GM23248 (cell line): ENCODE results near the gene SPTLC3. TPM values are rescaled to one million over a fixed set of nuclear protein-coding genes. Genes with fewer than 3 reads are reported as not detected.

Experiments used
- DNase-seq: peaks from one replicate; pipeline ENCODE4 v3.0.0-alpha.2; 2015
- H2AFZ ChIP-seq: fragments of 200-600 bp; sonication (generic); 2 replicates; pipeline ENCODE4 v1.6.1; 2016; ENCODE audit warnings: antibody characterized with exemption
- H3F3A ChIP-seq: fragments of 200-600 bp; sonication (generic); 2 replicates; pipeline ENCODE4 v1.6.1; 2016; ENCODE audit warnings: mild to moderate bottlenecking, antibody characterized with exemption, mixed run types; ENCODE audit not compliant: insufficient read depth
- H3K27ac ChIP-seq: fragments of 200-600 bp; sonication (generic); 2 replicates; pipeline ENCODE4 v1.5.1; 2016; ENCODE audit warnings: mild to moderate bottlenecking
- H3K27me3 ChIP-seq: fragments of 200-600 bp; sonication (generic); replicated peaks from 2 replicates; pipeline ENCODE4 v1.6.1; 2016; ENCODE audit warnings: mild to moderate bottlenecking; ENCODE audit not compliant: insufficient read depth
- H3K36me3 ChIP-seq: fragments of 200-600 bp; sonication (generic); 2 replicates; pipeline ENCODE4 v1.6.1; 2016; ENCODE audit warnings: low read depth, mild to moderate bottlenecking
- H3K4me1 ChIP-seq: fragments of 200-600 bp; sonication (generic); 2 replicates; pipeline ENCODE4 v1.6.1; 2016; ENCODE audit warnings: mild to moderate bottlenecking; ENCODE audit not compliant: insufficient read depth
- H3K4me2 ChIP-seq: fragments of 200-600 bp; sonication (generic); one replicate; pipeline ENCODE4 v1.6.1; 2016; ENCODE audit warnings: mild to moderate bottlenecking; ENCODE audit not compliant: unreplicated experiment
- H3K4me3 ChIP-seq: fragments of 200-600 bp; sonication (generic); 2 replicates; pipeline ENCODE4 v1.5.1; 2016; ENCODE audit warnings: mild to moderate bottlenecking
- H3K79me2 ChIP-seq: fragments of 200-600 bp; sonication (generic); 2 replicates; pipeline ENCODE4 v1.6.1; 2016; ENCODE audit warnings: mild to moderate bottlenecking; ENCODE audit not compliant: insufficient read depth
- H3K9ac ChIP-seq: fragments of 200-600 bp; sonication (generic); 2 replicates; pipeline ENCODE4 v1.6.1; 2016; ENCODE audit warnings: mild to moderate bottlenecking
- H3K9me2 ChIP-seq: fragments of 200-600 bp; sonication (generic); 2 replicates; pipeline ENCODE4 v1.6.1; 2016; ENCODE audit warnings: mixed run types, mild to moderate bottlenecking, moderate library complexity; ENCODE audit not compliant: insufficient read depth
- H3K9me3 ChIP-seq: fragments of 200-600 bp; sonication (generic); one replicate; pipeline ENCODE4 v1.6.1; 2017; ENCODE audit warnings: low read depth
- H4K20me1 ChIP-seq: fragments of 200-600 bp; sonication (generic); 2 replicates; pipeline ENCODE4 v1.6.0; 2016; ENCODE audit not compliant: insufficient read depth
- EZH2 ChIP-seq: fragments of 200-600 bp; sonication (generic); IDR thresholded peaks from 2 replicates; pipeline ENCODE4 v1.6.1; 2018; ENCODE audit warnings: antibody characterized with exemption, mild to moderate bottlenecking; ENCODE audit not compliant: insufficient read depth, poor library complexity, severe bottlenecking
- EZH2phosphoT487 ChIP-seq: fragments of 200-600 bp; sonication (generic); IDR thresholded peaks from 2 replicates; pipeline ENCODE4 v1.6.1; 2018; ENCODE audit warnings: antibody characterized with exemption, moderate library complexity, mild to moderate bottlenecking, low read depth; ENCODE audit not compliant: insufficient read depth
- WGBS, 2 experiments: methylation state at CpG; one replicate each; pipeline ENCODE4 v1.1.6; 2015 to 2017; ENCODE audit warnings: low lambda C conversion rate in 2 of 2, low coverage in 1 of 2; ENCODE audit errors: missing lambda C conversion rate in 2 of 2; 5-methylcytosine and 5-hydroxymethylcytosine counted together
- in situ Hi-C: fragments of 300-500 bp; cut with MboI; formaldehyde crosslinking; loops from 2 replicates; pipeline ENCODE4 v1.15.0; 2020
- polyA plus RNA-seq: library from polyadenylated mRNA; unstranded; fragments of >200 nt; fragmentation: Nextera tagmentation; extraction: Ambion mirVana; gene quantifications from 2 replicates; pipeline ENCODE4 v1.2.1, GENCODE V29; 2016
- total RNA-seq: library from RNA; depleted of rRNA; stranded (reverse); fragments of >200 nt; shearing (Covaris generic); gene quantifications from 2 replicates; pipeline ENCODE4 v1.2.3, GENCODE V29; 2014

SPTLC3 gene
- total and polyA plus RNA-seq, 2 experiments from 2014 or later, result 1.4 to 5.5 TPM

- Histone ChIP-seq H2AFZ (no peak overlapping the region), H3K36me3 (no peaks in the 10 kb centered on the region), H4K20me1 (no peaks in the 10 kb centered on the region), H3K4me3 (no peak overlapping the region), H3K27me3 (peaks cover 22% of the 10 kb centered on the region), H3K27ac (no peak overlapping the region), H3K4me2 (no peak overlapping the region), H3K9me2 (no peaks in the 10 kb centered on the region), H3K79me2 (no peaks in the 10 kb centered on the region), H3F3A (no peaks in the 10 kb centered on the region), H3K9ac (no peak overlapping the region), H3K9me3 (no peaks in the 10 kb centered on the region), H3K4me1 (0 out of 2 replicates have a peak, but pooled peaks cover 4% of the 10 kb centered on the region)
- TF ChIP-seq EZH2phosphoT487 (no peak), EZH2 (no peak)
- no peak for DNase-seq
- 65 to 69% methylated on average over 4 of the region's 4 CpGs for WGBS, 2 experiments
- in situ Hi-C loops, result no loop called here
These were observed 40.3 kb upstream of the SPTLC3 start for GRCh38 chr20:12968472-12968871.

GRCh38 chr20:12969071-12969669 is 39.6 kb upstream of the SPTLC3 start:
- Histone ChIP-seq H3K27me3 (peaks cover 18% of the 10 kb centered on the region), H4K20me1 (no peaks in the 10 kb centered on the region), H3K27ac (no peak overlapping the region), H3K4me3 (no peak overlapping the region), H3K4me1 (0 out of 2 replicates have a peak, but pooled peaks cover 4% of the 10 kb centered on the region), H3K9me3 (no peaks in the 10 kb centered on the region), H2AFZ (no peak overlapping the region), H3K79me2 (no peaks in the 10 kb centered on the region), H3K9ac (no peak overlapping the region), H3K36me3 (no peaks in the 10 kb centered on the region), H3F3A (no peaks in the 10 kb centered on the region), H3K9me2 (no peaks in the 10 kb centered on the region), H3K4me2 (no peak overlapping the region)
- TF ChIP-seq EZH2 (no peak), EZH2phosphoT487 (no peak)
- in situ Hi-C loops, result no loop called here
- 56 to 57% methylated on average over 7 of the region's 7 CpGs for WGBS, 2 experiments
- DNase-seq, result no peak

- TF ChIP-seq EZH2phosphoT487 (no peak), EZH2 (no peak)
- 35 to 37% methylated on average over 4 of the region's 4 CpGs for WGBS, 2 experiments
- H3K79me2 ChIP-seq, result no peaks in the 10 kb centered on the region
- H3K27me3 ChIP-seq, result peaks cover 6% of the 10 kb centered on the region
- H2AFZ ChIP-seq, result peak overlapping the region; percentile 60
- H3K36me3 ChIP-seq, result no peaks in the 10 kb centered on the region
- H4K20me1 ChIP-seq, result no peaks in the 10 kb centered on the region
- H3K27ac ChIP-seq, result no peak overlapping the region
- 0 out of 2 replicates have a peak, but pooled peaks cover 4% of the 10 kb centered on the region for H3K4me1 ChIP-seq
- no peaks in the 10 kb centered on the region for H3F3A ChIP-seq
- in situ Hi-C loops, result no loop called here
- H3K9me3 ChIP-seq, result no peaks in the 10 kb centered on the region
- no peaks in the 10 kb centered on the region for H3K9me2 ChIP-seq
- H3K9ac ChIP-seq, result no peak overlapping the region
- peak overlapping the region; percentile 28 for H3K4me2 ChIP-seq
- H3K4me3 ChIP-seq, result no peak overlapping the region
- peak; percentile 71 for DNase-seq
These were observed 38.4 kb upstream of the SPTLC3 start for GRCh38 chr20:12970372-12970821.

- Histone ChIP-seq H3K4me1 (no peaks in the 10 kb centered on the region), H3K27ac (no peak overlapping the region), H3K4me2 (no peak overlapping the region), H2AFZ (no peak overlapping the region), H3K4me3 (no peak overlapping the region), H4K20me1 (no peaks in the 10 kb centered on the region), H3K79me2 (no peaks in the 10 kb centered on the region), H3F3A (no peaks in the 10 kb centered on the region), H3K36me3 (no peaks in the 10 kb centered on the region), H3K9me3 (no peaks in the 10 kb centered on the region), H3K9ac (no peak overlapping the region), H3K9me2 (no peaks in the 10 kb centered on the region), H3K27me3 (no peaks in the 10 kb centered on the region; the same call in none of the 2 replicates)
- WGBS, 2 experiments, result 44 to 45% methylated on average over 4 of the region's 4 CpGs
- in situ Hi-C loops, result loop anchor here (5.0 kb wide), 1 partner anchor 126 kb away; no protein-coding TSS in a partner anchor
- DNase-seq, result no peak
- TF ChIP-seq EZH2phosphoT487 (no peak), EZH2 (no peak)
These were observed 32.8 kb upstream of the SPTLC3 start for GRCh38 chr20:12975833-12976608.
